Natural killer cell (primary cell): Measurements from ENCODE around the gene TMEM135. TPM values are rescaled to one million over a fixed set of nuclear protein-coding genes. Genes with fewer than 3 reads are reported as not detected.
A peak's percentile ranks its signal among the peaks of the same experiment; 100 is the strongest.

Experiments
- ATAC-seq, 3 donors: fragments of 150-1000 bp in 2 of 3; fragments of 200-7000 bp in 1 of 3; cut with Tn5 transposase; 1 replicate in 1 of 3; 2 replicates in 2 of 3; pipeline ENCODE4 v1.10.0; 2021; ENCODE audit warnings: mild to moderate bottlenecking in 2 of 3, moderate library complexity in 2 of 3
- DNase-seq, 2 donors: peaks; one replicate each; pipeline versions ENCODE4 v3.0.0 to v3.0.0-alpha.2; 2013 to 2021; ENCODE audit warnings: mixed read lengths in 1 of 2
- H3K27ac ChIP-seq: one replicate; pipeline ENCODE4 v1.5.1; 2013; ENCODE audit warnings: mild to moderate bottlenecking, low read length
- H3K27me3 ChIP-seq: one replicate; pipeline ENCODE4 v1.6.1; 2013; ENCODE audit warnings: low read length; ENCODE audit not compliant: control insufficient read depth, insufficient read depth
- H3K36me3 ChIP-seq: one replicate; pipeline ENCODE4 v1.6.1; 2013; ENCODE audit warnings: low read length; ENCODE audit not compliant: control insufficient read depth, insufficient read depth
- H3K4me1 ChIP-seq: one replicate; pipeline ENCODE4 v1.6.1; 2013; ENCODE audit warnings: low read length; ENCODE audit not compliant: control insufficient read depth, insufficient read depth
- H3K4me3 ChIP-seq: one replicate; pipeline ENCODE4 v1.5.1; 2013; ENCODE audit warnings: low read length
- H3K9me3 ChIP-seq: one replicate; pipeline ENCODE4 v1.6.1; 2013; ENCODE audit warnings: low read length; ENCODE audit not compliant: control insufficient read depth, insufficient read depth
- H3K27ac Mint-ChIP-seq, 2 donors: one replicate each; pipeline ENCODE4 v1.8.0; 2022; ENCODE audit warnings: mild to moderate bottlenecking in 2 of 2, mixed read lengths in 2 of 2, moderate library complexity in 1 of 2
- H3K27me3 Mint-ChIP-seq, 2 donors: one replicate each; pipeline ENCODE4 v1.8.0; 2022; ENCODE audit warnings: low read depth in 2 of 2, mixed read lengths in 2 of 2
- H3K36me3 Mint-ChIP-seq: one replicate; pipeline ENCODE4 v1.8.0; 2022; ENCODE audit warnings: mixed read lengths
- H3K4me1 Mint-ChIP-seq, 2 donors: one replicate each; pipeline ENCODE4 v1.8.0; 2022; ENCODE audit warnings: mixed read lengths in 2 of 2
- H3K4me3 Mint-ChIP-seq: one replicate; pipeline ENCODE4 v1.8.0; 2022; ENCODE audit warnings: mild to moderate bottlenecking, moderate library complexity, mixed read lengths
- H3K9me3 Mint-ChIP-seq, 2 donors: one replicate each; pipeline ENCODE4 v1.8.0; 2022; ENCODE audit warnings: mixed read lengths in 2 of 2
- CTCF ChIP-seq: fragments of 200-600 bp; IDR thresholded peaks from one replicate; pipeline ENCODE4 v1.8.0; 2022; ENCODE audit warnings: antibody characterized with exemption
- WGBS: methylation state at CpG from one replicate; pipeline ENCODE4 v1.1.7; 2013; ENCODE audit warnings: missing lambda C conversion rate; ENCODE audit not compliant: insufficient coverage; 5-methylcytosine and 5-hydroxymethylcytosine counted together
- intact Hi-C: fragments of 100-400 bp; cut with micrococcal nuclease; formaldehyde crosslinking; loops from one replicate; pipeline ENCODE4 v1.14.2; 2022
- total RNA-seq, 4 donors: library from RNA; stranded (reverse); fragments of 120-200 nt in 1 of 4; gene quantifications; one replicate each; pipeline versions ENCODE4 v1.2.3 to v1.2.4, GENCODE V29; 2013 to 2022

Gene TMEM135
- total RNA-seq, 3 donors from 2014 or later (not counting 1 experiment from before 2014, with no cell fraction given): 18.8 to 42.0 (median 36.1) TPM

GRCh38 chr11:87300640-87301380 is 263.1 kb downstream of the TMEM135 start:
- peak; percentile 70 to 76 (median 73) for ATAC-seq
- Mint-ChIP-seq H3K4me3 (no peak overlapping the region), H3K27ac (peak overlapping the region; percentile 65 to 70), H3K9me3 (no peaks in the 10 kb centered on the region), H3K27me3 (no peaks in the 10 kb centered on the region), H3K36me3 (no peaks in the 10 kb centered on the region), H3K4me1 (peaks cover 28 to 35% of the 10 kb centered on the region in 2 donors)
- no peak for TF ChIP-seq CTCF
- intact Hi-C loops: no loop called here
- Histone ChIP-seq H3K36me3 (no peaks in the 10 kb centered on the region), H3K9me3 (no peaks in the 10 kb centered on the region), H3K27ac (no peak overlapping the region), H3K4me1 (peaks cover 17% of the 10 kb centered on the region), H3K27me3 (no peaks in the 10 kb centered on the region), H3K4me3 (no peak overlapping the region)
- WGBS: 78% methylated on average over 3 of the region's 3 CpGs
- DNase-seq: peak in 1 of 2 donors; percentile 2

GRCh38 chr11:87301785-87302540 is 264.2 kb downstream of the TMEM135 start:
- H3K4me1 Mint-ChIP-seq: peaks cover 28 to 35% of the 10 kb centered on the region in 2 donors
- H3K4me3 Mint-ChIP-seq: no peak overlapping the region
- no peaks in the 10 kb centered on the region for H3K27me3 ChIP-seq
- no peaks in the 10 kb centered on the region for H3K36me3 Mint-ChIP-seq
- no peaks in the 10 kb centered on the region for H3K36me3 ChIP-seq
- no peaks in the 10 kb centered on the region for H3K9me3 Mint-ChIP-seq
- H3K9me3 ChIP-seq: no peaks in the 10 kb centered on the region
- peaks cover 17% of the 10 kb centered on the region for H3K4me1 ChIP-seq
- H3K27ac ChIP-seq: no peak overlapping the region
- no peak overlapping the region for H3K4me3 ChIP-seq
- no peak for DNase-seq
- H3K27me3 Mint-ChIP-seq: no peaks in the 10 kb centered on the region
- intact Hi-C loops: no loop called here
- WGBS: 89% methylated on average over 1 of the region's 2 CpGs
- TF ChIP-seq CTCF: no peak
- H3K27ac Mint-ChIP-seq: peak overlapping the region in 1 of 2 donors; percentile 59
- no peak for ATAC-seq

GRCh38 chr11:87304412-87304811 is 266.7 kb downstream of the TMEM135 start:
- H3K36me3 Mint-ChIP-seq: no peaks in the 10 kb centered on the region
- no peaks in the 10 kb centered on the region for H3K9me3 ChIP-seq
- no peak overlapping the region for H3K27ac Mint-ChIP-seq
- 92% methylated on average over 1 of the region's 1 CpG for WGBS
- H3K4me1 Mint-ChIP-seq: peaks cover 16 to 23% of the 10 kb centered on the region in 2 donors
- peaks cover 4% of the 10 kb centered on the region for H3K36me3 ChIP-seq
- H3K4me3 ChIP-seq: no peak overlapping the region
- H3K4me1 ChIP-seq: peaks cover 5% of the 10 kb centered on the region
- H3K27me3 Mint-ChIP-seq: no peaks in the 10 kb centered on the region
- H3K9me3 Mint-ChIP-seq: no peaks in the 10 kb centered on the region
- DNase-seq: no peak
- H3K4me3 Mint-ChIP-seq: no peak overlapping the region
- H3K27ac ChIP-seq: no peak overlapping the region
- no peak for ATAC-seq
- H3K27me3 ChIP-seq: no peaks in the 10 kb centered on the region
- intact Hi-C loops: no loop called here
- no peak for TF ChIP-seq CTCF
